Smooth muscle cell of the coronary artery (primary cell): ENCODE measurements around the gene KRTAP12-3. TPM values are rescaled to one million over a fixed set of nuclear protein-coding genes. Genes with fewer than 3 reads are reported as not detected.

Source experiments
- total RNA-seq: library from RNA; depleted of rRNA; stranded (reverse); fragments of >200 nt; gene quantifications from 2 replicates; pipeline ENCODE4 v1.2.3, GENCODE V29; 2014; ENCODE audit warnings: low replicate concordance

KRTAP12-3 gene
- not detected in 2 replicates for total RNA-seq

GRCh38 chr21:44657635-44658540, at the start of gene KRTAP12-3:
Gene KRTAP12-3, plus strand, starts transcription at chr21:44657932. Its CDS starts 48 bp downstream, at chr21:44657980.

GRCh38 chr21:44612029-44612486, 45.7 kb upstream of the KRTAP12-3 start, which contains the start of gene KRTAP10-8:
Gene KRTAP10-8, plus strand, starts transcription at chr21:44612079. Its CDS starts 22 bp downstream, at chr21:44612101.

GRCh38 chr21:44626673-44627143, 31.0 kb upstream of the KRTAP12-3 start, which contains the start of gene KRTAP10-9:
Gene KRTAP10-9, plus strand, starts transcription at chr21:44627093. Its CDS starts 79 bp downstream, at chr21:44627172.

GRCh38 chr21:44637018-44637850, 20.5 kb upstream of the KRTAP12-3 start, which contains the start of gene KRTAP10-10:
Gene KRTAP10-10, plus strand, starts transcription at chr21:44637356. Its CDS starts 62 bp downstream, at chr21:44637418.

GRCh38 chr21:44646366-44647221, 11.1 kb upstream of the KRTAP12-3 start, which contains the start of gene KRTAP10-11:
Gene KRTAP10-11, plus strand, starts transcription at chr21:44646414. Its CDS starts 45 bp downstream, at chr21:44646459.

GRCh38 chr21:44654576-44655175, 3.1 kb upstream of the KRTAP12-3 start, which contains the start of gene KRTAP12-4:
Gene KRTAP12-4, minus strand, starts transcription at chr21:44654659. Its CDS starts 45 bp downstream, at chr21:44654614.

GRCh38 chr21:44666401-44667320, 8.9 kb downstream of the KRTAP12-3 start, which contains the start of gene KRTAP12-2:
Gene KRTAP12-2, minus strand, starts transcription at chr21:44666927. Its CDS starts 41 bp downstream, at chr21:44666886.

GRCh38 chr21:44681861-44682579, 24.3 kb downstream of the KRTAP12-3 start, which contains the start of gene KRTAP12-1:
Gene KRTAP12-1, minus strand, starts transcription at chr21:44682163. Its CDS starts 40 bp downstream, at chr21:44682123.

GRCh38 chr21:44697172-44697810, 39.6 kb downstream of the KRTAP12-3 start, which contains the start of gene KRTAP10-12:
Gene KRTAP10-12, plus strand, starts transcription at chr21:44697172. Its CDS starts 30 bp downstream, at chr21:44697202.

Other genes starting within 250 kb of the KRTAP12-3 start
- 0.12 and 0.38 TPM in 2 replicates for gene LRRC3, start 202.4 kb upstream of the KRTAP12-3 start, total RNA-seq
- gene KRTAP10-1, start 117.7 kb upstream of the KRTAP12-3 start, total RNA-seq = not detected in 2 replicates
- gene KRTAP10-2, start 106.4 kb upstream of the KRTAP12-3 start, total RNA-seq = not detected in 2 replicates
- gene KRTAP10-3, start 99.1 kb upstream of the KRTAP12-3 start, total RNA-seq = not detected in 2 replicates
- not detected in 2 replicates for gene KRTAP10-4, start 84.2 kb upstream of the KRTAP12-3 start, total RNA-seq
- gene KRTAP10-5, start 77.3 kb upstream of the KRTAP12-3 start, total RNA-seq = not detected in 2 replicates
- not detected in 2 replicates for gene KRTAP10-6, start 65.4 kb upstream of the KRTAP12-3 start, total RNA-seq
- not detected in 2 replicates for gene KRTAP10-7, start 57.3 kb upstream of the KRTAP12-3 start, total RNA-seq
- gene KRTAP10-8, start 45.9 kb upstream of the KRTAP12-3 start, total RNA-seq = not detected in 2 replicates
- gene KRTAP10-9, start 30.8 kb upstream of the KRTAP12-3 start, total RNA-seq = not detected in 2 replicates
- not detected in 2 replicates for gene KRTAP10-10, start 20.6 kb upstream of the KRTAP12-3 start, total RNA-seq
- not detected in 2 replicates for gene KRTAP10-11, start 11.5 kb upstream of the KRTAP12-3 start, total RNA-seq
- not detected in 2 replicates for gene KRTAP12-4, start 3.3 kb upstream of the KRTAP12-3 start, total RNA-seq
- not detected in 2 replicates for gene KRTAP12-2, start 9.0 kb downstream of the KRTAP12-3 start, total RNA-seq
- gene KRTAP12-1, start 24.2 kb downstream of the KRTAP12-3 start, total RNA-seq = not detected in 2 replicates
- not detected in 2 replicates for gene KRTAP10-12, start 39.2 kb downstream of the KRTAP12-3 start, total RNA-seq
- not detected in 2 replicates for gene TSPEAR, start 53.6 kb downstream of the KRTAP12-3 start, total RNA-seq
- 61.3 and 64.7 TPM in 2 replicates for gene UBE2G2, start 143.9 kb downstream of the KRTAP12-3 start, total RNA-seq
- gene SUMO3, start 160.1 kb downstream of the KRTAP12-3 start, total RNA-seq = 78.1 and 123 TPM in 2 replicates
- 231 and 244 TPM in 2 replicates for gene PTTG1IP, start 215.8 kb downstream of the KRTAP12-3 start, total RNA-seq